GM18873 (cell line): ENCODE results near the gene TXNRD1.
A peak's percentile ranks its signal among the peaks of the same experiment; 100 is the strongest.
"Not testable (repeated sequence)": the region's sequence is repeated elsewhere in the genome, so short reads cannot be mapped to it uniquely, and the experiment has no call there.

ENCODE experiments used
- ATAC-seq: cut with Tn5 transposase; IDR thresholded peaks from one replicate; pipeline ENCODE4 v1.9.1; 2021; ENCODE audit warnings: mild to moderate bottlenecking, moderate library complexity, moderate number of reproducible peaks; ENCODE audit not compliant: unreplicated experiment, low FRiP score

Gene TXNRD1

GRCh38 chr12:104215638-104216297 lies at the start of gene TXNRD1:
Gene TXNRD1, plus strand, starts transcription at chr12:104215779. Its CDS starts 24 bp downstream, at chr12:104215803.
- ATAC-seq: peak; percentile 82

GRCh38 chr12:104165801-104166200 lies 49.8 kb upstream of the TXNRD1 start:
- no peak for ATAC-seq

GRCh38 chr12:104166465-104166864 lies 49.1 kb upstream of the TXNRD1 start:
- ATAC-seq: no peak

GRCh38 chr12:104167519-104168458 lies 47.8 kb upstream of the TXNRD1 start:
- no peak for ATAC-seq

GRCh38 chr12:104168596-104168995 lies 47.0 kb upstream of the TXNRD1 start:
- ATAC-seq: no peak

GRCh38 chr12:104171785-104172569 lies 43.6 kb upstream of the TXNRD1 start:
- no peak for ATAC-seq

- ATAC-seq: no peak
These were observed 43.0 kb upstream of the TXNRD1 start for GRCh38 chr12:104172570-104172947.

GRCh38 chr12:104173804-104174203 lies 41.8 kb upstream of the TXNRD1 start:
- not testable (repeated sequence) for ATAC-seq

GRCh38 chr12:104175726-104176247 lies 39.8 kb upstream of the TXNRD1 start:
- ATAC-seq: no peak

GRCh38 chr12:104177336-104177662 lies 38.3 kb upstream of the TXNRD1 start:
- no peak for ATAC-seq

GRCh38 chr12:104177663-104178501 lies 37.7 kb upstream of the TXNRD1 start:
- no peak for ATAC-seq

- ATAC-seq: no peak
These were observed 35.2 kb upstream of the TXNRD1 start for GRCh38 chr12:104180374-104180773.

GRCh38 chr12:104181313-104181712 lies 34.3 kb upstream of the TXNRD1 start:
- no peak for ATAC-seq

GRCh38 chr12:104182144-104182543 lies 33.4 kb upstream of the TXNRD1 start:
- ATAC-seq: no peak

- no peak for ATAC-seq
These were observed 32.8 kb upstream of the TXNRD1 start for GRCh38 chr12:104182621-104183378.

GRCh38 chr12:104183443-104183842 lies 32.1 kb upstream of the TXNRD1 start:
- ATAC-seq: no peak

GRCh38 chr12:104187446-104188155 lies 28.0 kb upstream of the TXNRD1 start:
- no peak for ATAC-seq

- no peak for ATAC-seq
These were observed 27.0 kb upstream of the TXNRD1 start for GRCh38 chr12:104188534-104188933.
